CD4-positive, alpha-beta T cell treated with Interleukin-1 beta for 1 hour (primary cell): ENCODE results near the gene DNAJB2.
A peak's percentile ranks its signal among the peaks of the same experiment; 100 is the strongest.
"Not testable (repeated sequence)": the region's sequence is repeated elsewhere in the genome, so short reads cannot be mapped to it uniquely, and the experiment has no call there.

ENCODE experiments used
- DNase-seq, 2 donors: peaks; one replicate each; pipeline ENCODE4 v3.0.0-alpha.2; 2020 to 2022

DNAJB2 gene

GRCh38 chr2:219285894-219286425, 6.8 kb downstream of the DNAJB2 start:
- DNase-seq: no peak

- no peak for DNase-seq
Observed at GRCh38 chr2:219286436-219287115, 7.4 kb downstream of the DNAJB2 start.

DNA sequence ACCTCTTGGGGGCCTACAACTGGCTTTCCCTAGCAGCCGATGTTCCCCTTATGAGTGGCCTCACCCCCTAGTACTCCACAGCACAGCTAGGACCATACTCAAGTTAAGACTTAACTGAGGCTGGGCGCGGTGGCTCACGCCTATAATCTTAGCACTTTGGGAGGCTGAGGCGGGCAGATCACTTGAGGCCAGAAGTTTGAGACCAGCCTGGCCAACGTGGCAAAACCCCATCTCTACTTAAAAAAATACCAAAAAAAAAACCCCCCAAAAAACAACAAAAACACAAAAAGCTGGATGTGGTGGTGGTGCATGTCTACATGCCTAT, 7.9 kb downstream of the DNAJB2 start:
- DNase-seq: not testable (repeated sequence)

GRCh38 chr2:219287580-219288265, 8.6 kb downstream of the DNAJB2 start:
- no peak for DNase-seq

DNA sequence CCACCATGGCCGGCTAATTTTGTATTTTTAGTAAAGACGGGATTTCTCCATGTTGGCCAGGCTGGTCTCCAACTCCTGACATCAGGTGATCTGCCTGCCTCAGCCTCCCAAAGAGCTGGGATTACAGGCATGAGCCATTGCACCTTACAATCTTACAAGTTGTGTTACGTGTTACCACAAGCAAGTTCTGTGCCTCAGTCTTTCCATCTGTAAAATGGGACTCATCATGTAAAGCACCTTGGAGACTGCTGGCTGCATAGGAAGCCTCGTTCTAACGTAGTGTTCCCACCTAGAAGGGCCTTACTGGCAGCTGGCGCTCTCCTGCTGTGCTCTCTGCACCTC, 10.0 kb downstream of the DNAJB2 start:
- no peak for DNase-seq

DNA sequence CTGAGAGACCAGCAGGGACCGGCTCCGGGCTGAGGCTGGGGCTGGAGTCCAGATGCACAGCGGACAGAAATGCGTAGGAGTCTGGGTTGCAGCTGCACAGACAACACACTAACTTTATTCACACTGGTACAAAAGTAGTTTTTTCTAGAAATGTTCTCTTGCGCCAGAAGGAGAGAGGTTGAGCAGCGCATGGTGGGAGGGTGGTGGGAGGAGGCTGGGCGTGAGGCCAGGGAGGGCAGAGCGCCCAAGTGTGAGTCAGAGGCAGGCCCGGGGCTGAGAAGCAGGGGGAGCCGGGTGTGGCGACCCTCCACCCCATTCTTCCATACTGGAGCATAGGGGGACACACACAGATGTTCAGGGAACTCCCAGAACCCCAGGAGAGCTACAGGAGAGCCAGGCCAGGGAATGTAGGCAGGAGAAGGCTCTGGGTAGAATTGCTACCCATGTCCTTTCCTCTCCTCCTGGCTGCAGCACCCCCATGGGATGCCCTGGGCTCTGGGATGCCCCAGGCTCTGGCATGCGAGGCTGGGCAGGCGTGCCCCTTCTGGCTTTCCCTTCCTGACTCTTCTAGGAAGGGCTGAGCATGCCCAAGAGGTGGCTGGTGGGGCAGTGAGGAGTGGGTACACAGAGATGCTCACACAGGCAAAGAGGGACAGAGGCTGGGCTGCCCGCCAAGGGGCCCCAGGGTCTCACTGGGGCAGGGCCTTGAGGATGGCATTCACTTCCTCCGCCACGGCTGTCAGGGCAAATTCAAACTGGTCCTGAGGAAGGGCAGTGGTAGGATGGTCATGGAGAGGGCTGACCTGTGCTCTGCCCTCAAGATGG, 10.6 kb downstream of the DNAJB2 start:
- no peak for DNase-seq

GRCh38 chr2:219290381-219291171, 11.4 kb downstream of the DNAJB2 start:
- DNase-seq: no peak

DNA sequence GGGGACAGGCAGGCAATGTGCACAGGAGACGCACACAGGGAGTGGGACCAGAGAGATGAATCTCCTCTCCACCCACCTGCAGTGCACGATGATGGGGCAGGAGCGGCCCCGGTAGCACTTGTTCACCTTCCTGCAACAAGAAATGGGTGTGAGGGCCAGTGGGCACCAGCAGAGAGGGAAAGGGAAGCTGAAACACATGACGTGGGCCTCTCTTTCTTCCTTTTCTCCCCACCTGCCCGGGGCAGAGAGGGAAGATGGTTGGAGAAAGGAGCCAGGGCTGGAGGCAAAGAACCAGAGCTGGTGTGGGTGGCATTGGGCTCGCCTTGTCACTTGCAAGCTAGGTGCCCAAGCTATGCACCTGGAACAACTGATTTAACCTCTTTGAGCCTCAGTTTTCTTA, 12.2 kb downstream of the DNAJB2 start:
- no peak for DNase-seq

- DNase-seq: no peak
Observed at GRCh38 chr2:219291910-219292490, 12.8 kb downstream of the DNAJB2 start.

DNA sequence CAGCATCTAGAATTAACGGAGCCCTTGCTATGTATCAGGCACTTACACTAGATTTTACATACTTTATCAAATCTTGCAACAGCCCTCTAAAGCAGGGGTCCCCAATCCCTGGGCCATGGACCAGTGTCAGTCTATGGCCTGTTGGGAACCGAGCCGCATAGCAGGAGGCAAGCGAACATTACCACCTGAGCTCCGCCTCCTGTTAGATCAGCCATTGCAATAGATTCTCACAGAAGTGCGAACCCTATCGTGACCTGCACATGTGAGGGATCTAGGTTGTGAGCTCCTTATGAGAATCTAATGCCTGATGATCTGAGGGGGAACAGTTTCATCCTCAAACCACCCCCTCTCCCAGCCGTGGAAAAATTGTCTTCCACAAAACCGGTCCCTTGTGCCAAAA, 13.4 kb downstream of the DNAJB2 start:
- no peak for DNase-seq

DNA sequence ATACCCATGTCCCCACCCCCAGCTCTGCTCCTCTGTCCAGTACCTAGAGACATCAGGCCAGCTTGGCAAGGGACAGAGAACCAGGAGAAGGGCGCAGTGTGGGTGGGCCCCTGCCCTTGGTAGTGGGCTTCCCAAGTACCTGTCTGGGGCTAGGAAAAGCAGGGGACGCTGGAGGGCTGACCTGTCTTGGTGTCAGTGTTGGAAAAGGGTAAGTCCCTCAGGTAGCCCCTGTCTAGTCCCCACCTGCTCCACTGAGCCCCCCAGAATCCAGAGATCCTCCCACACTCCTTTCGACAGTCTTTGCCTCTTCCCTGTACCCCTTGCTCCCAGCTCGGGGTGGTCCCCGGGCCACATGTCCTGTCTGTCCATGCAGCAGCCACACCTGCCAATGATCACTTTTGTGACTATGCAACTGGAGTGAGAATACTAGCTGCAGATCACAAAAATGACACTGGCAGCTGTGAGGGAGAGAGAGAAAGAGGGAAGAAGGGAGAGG, 14.6 kb downstream of the DNAJB2 start:
- no peak for DNase-seq

DNA sequence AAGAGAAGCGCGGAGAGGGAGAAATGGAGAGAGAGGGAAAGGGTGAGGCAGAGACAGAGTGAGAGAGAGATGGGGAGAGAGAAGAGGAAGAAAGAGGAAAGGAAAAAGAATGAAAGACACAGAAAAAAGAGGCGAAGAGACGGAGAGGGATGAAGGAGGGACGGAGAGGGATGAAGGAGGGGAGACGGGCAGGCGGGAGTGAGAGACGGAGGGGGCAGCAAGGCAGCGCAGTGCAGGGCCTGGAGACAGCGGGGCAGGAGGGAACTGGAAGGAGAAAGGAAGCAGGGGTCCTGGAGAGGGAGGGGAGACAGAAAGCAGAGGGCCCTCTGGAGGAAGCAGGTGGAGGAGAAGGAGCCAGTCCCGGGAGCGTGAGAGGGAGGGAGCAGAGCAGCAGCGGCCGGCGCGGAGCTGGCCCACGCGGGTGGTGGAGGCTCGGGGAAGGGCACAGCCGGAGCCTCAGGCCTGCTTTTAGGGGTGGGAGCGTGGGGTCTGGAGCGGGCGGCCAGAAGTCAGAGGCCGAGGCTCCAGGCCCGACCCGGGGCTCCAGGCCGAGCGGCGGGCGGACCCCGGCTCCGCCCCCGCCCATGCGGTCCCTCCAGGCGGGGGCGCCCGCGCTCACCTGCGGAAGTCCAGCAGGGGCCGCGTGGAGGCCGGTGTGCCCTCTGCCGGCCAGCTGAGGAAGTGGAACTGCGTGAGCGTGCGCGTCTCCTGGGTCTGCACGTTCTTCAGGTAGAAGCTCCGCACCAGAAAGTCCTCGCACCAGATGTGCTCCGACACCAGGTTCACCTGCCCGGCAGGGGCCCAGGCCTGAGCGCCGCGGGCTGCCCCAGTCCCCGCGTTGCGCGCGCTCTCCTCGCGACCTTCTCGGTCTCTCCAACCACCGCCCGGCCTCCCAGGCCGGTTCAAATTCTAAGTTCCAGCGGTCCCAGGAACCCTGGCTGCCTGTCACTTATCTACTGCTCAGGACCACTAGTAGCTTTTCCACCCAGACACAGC, 15.5 kb downstream of the DNAJB2 start:
- DNase-seq: peak; percentile 91 to 92

GRCh38 chr2:219296142-219296541, 17.0 kb downstream of the DNAJB2 start:
- DNase-seq: no peak

DNA sequence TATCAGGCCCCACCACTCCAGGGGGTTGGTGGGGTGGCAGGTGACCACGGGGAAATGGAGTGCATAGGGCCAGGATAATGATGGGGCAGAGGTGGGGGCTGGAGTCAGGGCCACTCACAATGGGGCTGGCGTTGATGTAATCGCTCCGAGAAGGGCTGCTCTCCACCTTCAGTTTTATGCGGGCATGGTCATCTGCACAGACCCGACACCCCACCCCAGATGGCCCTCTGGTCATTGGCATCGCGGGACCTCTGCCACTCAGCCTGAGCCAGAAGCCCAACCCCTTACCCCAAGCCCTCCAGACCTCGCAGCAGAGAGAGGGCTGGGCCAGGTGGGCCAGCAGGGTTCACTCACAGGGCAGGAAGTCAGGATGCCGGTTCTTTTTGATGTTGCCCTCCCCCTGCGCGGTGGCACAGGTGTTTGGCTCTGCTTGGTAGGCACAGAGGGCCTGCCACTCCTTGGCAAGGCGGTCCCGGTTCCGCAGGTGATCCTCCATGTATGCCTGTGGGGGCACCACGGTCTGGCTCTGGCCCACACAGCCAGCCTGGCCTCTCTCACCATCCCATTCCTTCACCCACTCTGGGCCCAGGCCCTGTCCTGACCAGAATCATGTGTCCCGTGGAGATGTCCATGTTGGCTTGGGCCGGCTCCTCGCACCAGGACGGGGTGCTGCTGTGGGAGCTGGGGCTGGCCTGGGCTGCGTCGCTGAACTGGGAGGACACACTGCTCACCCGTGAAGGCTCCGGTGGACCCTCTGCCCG, 17.6 kb downstream of the DNAJB2 start:
- no peak for DNase-seq

- DNase-seq: no peak
Observed at GRCh38 chr2:219297766-219298456, 18.7 kb downstream of the DNAJB2 start.

GRCh38 chr2:219298759-219299371, 19.7 kb downstream of the DNAJB2 start:
- peak; percentile 84 to 88 for DNase-seq

DNA sequence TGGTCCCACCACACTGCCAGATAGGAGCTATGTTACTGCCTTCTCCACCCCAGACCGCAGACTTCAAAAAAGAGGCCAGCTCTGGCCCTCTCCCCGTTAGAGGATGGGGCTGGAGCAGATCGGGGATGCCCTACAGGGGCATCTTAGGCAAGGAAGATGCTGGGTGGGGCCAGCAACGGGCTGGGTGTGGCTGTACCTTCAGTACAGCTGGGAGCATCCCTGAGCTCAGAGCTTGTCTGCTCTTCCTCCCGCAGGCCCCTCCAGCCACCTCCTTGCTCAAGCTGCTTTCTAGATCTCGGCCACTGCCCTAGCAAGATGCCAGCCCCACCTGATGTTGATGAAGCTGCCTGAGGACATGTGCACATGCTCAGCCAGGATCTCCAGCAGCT, 20.2 kb downstream of the DNAJB2 start:
- no peak for DNase-seq

DNA sequence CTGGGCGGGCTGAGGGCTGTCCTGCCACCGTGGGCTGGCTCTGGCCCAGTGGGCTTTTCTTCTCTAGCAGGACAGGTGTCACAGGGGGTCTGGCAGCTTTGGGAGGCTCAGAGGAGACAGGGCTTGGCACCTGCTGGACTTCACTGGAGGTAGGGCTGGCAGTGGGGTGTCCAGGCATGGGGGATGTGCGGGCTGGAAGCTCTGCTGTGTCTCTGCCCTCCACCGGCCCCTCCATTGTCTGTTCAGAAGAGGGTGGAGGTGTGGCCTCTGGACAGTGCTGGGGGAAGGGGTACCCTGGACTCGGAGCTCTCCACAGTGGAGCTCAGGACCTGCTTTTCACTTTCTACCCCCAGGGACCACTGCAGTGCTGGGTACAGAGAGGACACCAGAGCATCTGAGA, 20.9 kb downstream of the DNAJB2 start:
- no peak for DNase-seq

DNA sequence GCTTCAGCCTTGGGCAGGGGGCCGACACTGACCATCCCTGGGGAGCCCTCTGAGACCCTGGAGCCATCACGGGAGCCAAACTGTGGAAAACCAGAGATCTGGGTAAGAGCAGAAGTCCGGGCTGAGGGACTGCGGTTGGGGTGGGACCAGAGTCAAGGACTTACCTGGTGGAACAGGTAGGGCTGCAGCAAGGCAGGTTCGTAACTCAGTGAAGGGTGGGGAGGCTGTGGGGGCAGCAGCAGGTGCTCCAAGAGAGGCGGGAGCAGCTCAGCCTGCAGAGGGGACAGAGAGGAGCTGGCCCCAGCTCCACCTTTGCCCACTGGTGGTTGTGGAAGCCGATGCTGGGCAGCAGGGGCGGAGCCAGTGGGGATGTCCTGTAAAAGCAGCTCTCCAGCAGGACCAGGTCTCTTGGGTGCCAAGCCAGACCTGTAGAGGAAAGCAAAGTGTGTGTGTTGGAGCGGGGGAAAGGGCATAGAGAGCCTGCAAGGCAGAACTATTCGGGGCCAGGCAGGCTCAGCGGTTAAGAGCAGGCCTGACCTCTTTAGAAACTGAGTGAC, 23.3 kb downstream of the DNAJB2 start:
- DNase-seq: no peak
